ENCODE data around the gene C16orf95. TPM values are rescaled to one million over a fixed set of nuclear protein-coding genes. Genes with fewer than 3 reads are reported as not detected.
"Not testable (repeated sequence)": the region's sequence is repeated elsewhere in the genome, so short reads cannot be mapped to it uniquely, and the experiment has no call there.

C16orf95 gene
- total RNA-seq, 1 experiment from 2014 or later = 5.1 TPM

- POLR2A ChIA-PET (ENCODE audit: low non-redundant PET) = no interaction called here
- H3K4me3 ChIP-seq (ENCODE audit: low read depth, low read length, poor library complexity, severe bottlenecking) = no peak overlapping the region
- BruUV-seq (replicated peaks) = no TSS peak
- H3K36me3 ChIP-seq (ENCODE audit: insufficient read depth, low read length, poor library complexity, severe bottlenecking) = no peaks in the 10 kb centered on the region
- no peaks in the 10 kb centered on the region for H3K27me3 ChIP-seq (replicated peaks; ENCODE audit: insufficient read depth, low read depth, low read length, poor library complexity)
- no peaks in the 10 kb centered on the region for H3K4me1 ChIP-seq (ENCODE audit: insufficient read depth, low read length, poor library complexity, severe bottlenecking)
- H3K9me3 ChIP-seq (ENCODE audit: low read depth, low read length, poor library complexity, severe bottlenecking) = no peaks in the 10 kb centered on the region
- CTCF ChIA-PET = no interaction called here
- intact Hi-C loops (cut with micrococcal nuclease; ENCODE audit: unreplicated experiment) = no loop called here
- no peak for DNase-seq (ENCODE audit: low spot score)
- H3K27ac ChIP-seq (ENCODE audit: low read depth, low read length, poor library complexity, severe bottlenecking) = no peak overlapping the region
- TF ChIP-seq, protein P1, sequence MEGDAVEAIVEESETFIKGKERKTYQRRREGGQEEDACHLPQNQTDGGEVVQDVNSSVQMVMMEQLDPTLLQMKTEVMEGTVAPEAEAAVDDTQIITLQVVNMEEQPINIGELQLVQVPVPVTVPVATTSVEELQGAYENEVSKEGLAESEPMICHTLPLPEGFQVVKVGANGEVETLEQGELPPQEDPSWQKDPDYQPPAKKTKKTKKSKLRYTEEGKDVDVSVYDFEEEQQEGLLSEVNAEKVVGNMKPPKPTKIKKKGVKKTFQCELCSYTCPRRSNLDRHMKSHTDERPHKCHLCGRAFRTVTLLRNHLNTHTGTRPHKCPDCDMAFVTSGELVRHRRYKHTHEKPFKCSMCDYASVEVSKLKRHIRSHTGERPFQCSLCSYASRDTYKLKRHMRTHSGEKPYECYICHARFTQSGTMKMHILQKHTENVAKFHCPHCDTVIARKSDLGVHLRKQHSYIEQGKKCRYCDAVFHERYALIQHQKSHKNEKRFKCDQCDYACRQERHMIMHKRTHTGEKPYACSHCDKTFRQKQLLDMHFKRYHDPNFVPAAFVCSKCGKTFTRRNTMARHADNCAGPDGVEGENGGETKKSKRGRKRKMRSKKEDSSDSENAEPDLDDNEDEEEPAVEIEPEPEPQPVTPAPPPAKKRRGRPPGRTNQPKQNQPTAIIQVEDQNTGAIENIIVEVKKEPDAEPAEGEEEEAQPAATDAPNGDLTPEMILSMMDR (conservative IDR thresholded peaks at IDR 0.05; ENCODE audit: low read depth, low read length) = no peak
- no peak for TF ChIP-seq EZH2 (IDR thresholded peaks at IDR 0.05; ENCODE audit: borderline replicate concordance, low read depth, low read length, poor library complexity, severe bottlenecking)
These were observed 57.8 kb downstream of the C16orf95 start for GRCh38 chr16:87259431-87259830.

DNA sequence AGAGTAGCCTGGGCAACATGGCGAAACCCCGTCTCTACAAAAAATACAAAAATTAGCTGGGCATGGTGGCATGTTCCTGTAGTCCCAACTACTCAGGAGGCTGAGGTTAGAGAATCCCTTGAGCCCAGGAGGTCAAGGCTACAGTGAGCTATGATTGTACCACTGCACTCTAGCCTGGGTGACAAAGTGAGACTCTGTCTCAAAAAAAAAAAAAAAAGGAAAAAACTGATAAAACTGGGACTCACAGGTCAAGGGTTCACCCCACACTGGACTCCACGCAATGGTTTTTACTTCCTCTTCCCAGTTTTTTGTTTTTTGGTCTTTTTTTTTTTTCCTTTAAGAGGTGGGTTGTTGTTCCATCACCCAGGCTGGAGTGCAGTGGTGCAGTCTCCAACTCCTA, 58.5 kb downstream of the C16orf95 start:
- DNase-seq (ENCODE audit: low spot score); H3K36me3 ChIP-seq (ENCODE audit: insufficient read depth, low read length, poor library complexity, severe bottlenecking); H3K4me3 ChIP-seq (ENCODE audit: low read depth, low read length, poor library complexity, severe bottlenecking); POLR2A ChIA-PET (ENCODE audit: low non-redundant PET); H3K9me3 ChIP-seq (ENCODE audit: low read depth, low read length, poor library complexity, severe bottlenecking); CTCF ChIA-PET; BruUV-seq (replicated peaks); H3K27ac ChIP-seq (ENCODE audit: low read depth, low read length, poor library complexity, severe bottlenecking); intact Hi-C loops (cut with micrococcal nuclease; ENCODE audit: unreplicated experiment); H3K4me1 ChIP-seq (ENCODE audit: insufficient read depth, low read length, poor library complexity, severe bottlenecking); H3K27me3 ChIP-seq (replicated peaks; ENCODE audit: insufficient read depth, low read depth, low read length, poor library complexity): not testable (repeated sequence)

DNA sequence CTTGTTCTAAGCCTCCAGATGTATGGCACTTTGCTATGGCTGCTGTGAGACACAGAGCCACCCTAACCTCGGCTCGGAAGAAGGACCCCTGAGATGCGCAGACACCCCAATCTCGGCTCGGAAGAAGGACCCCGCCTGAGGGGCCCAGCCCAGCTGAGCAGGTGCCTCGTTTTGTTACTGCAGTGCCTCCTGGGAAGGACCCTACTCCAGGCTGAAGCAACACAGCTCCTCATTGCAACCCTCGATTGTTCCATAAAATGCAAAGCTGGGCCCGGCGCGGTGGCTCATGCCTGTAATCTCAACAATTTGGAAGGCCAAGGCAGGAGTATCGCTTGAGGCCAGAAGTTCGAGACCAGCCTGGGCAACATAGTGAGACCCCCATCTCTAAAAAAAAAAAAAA, 61.3 kb downstream of the C16orf95 start:
- Histone ChIP-seq H3K27me3 (replicated peaks; ENCODE audit: insufficient read depth, low read depth, low read length, poor library complexity) (no peaks in the 10 kb centered on the region), H3K4me1 (ENCODE audit: insufficient read depth, low read length, poor library complexity, severe bottlenecking) (no peaks in the 10 kb centered on the region), H3K9me3 (ENCODE audit: low read depth, low read length, poor library complexity, severe bottlenecking) (no peaks in the 10 kb centered on the region), H3K27ac (ENCODE audit: low read depth, low read length, poor library complexity, severe bottlenecking) (no peak overlapping the region), H3K36me3 (ENCODE audit: insufficient read depth, low read length, poor library complexity, severe bottlenecking) (no peaks in the 10 kb centered on the region), H3K4me3 (ENCODE audit: low read depth, low read length, poor library complexity, severe bottlenecking) (no peak overlapping the region)
- no peak for DNase-seq (ENCODE audit: low spot score)
- intact Hi-C loops (cut with micrococcal nuclease; ENCODE audit: unreplicated experiment) = no loop called here
- no TSS peak for BruUV-seq (replicated peaks)
- ChIA-PET CTCF (interaction anchor here (0.7 kb wide), 1 partner anchor 54 kb away, joined by 3 read pairs; no protein-coding TSS in a partner anchor), POLR2A (ENCODE audit: low non-redundant PET) (no interaction called here)
- TF ChIP-seq, protein P1 (conservative IDR thresholded peaks at IDR 0.05; ENCODE audit: low read depth, low read length) = no peak
- no peak for TF ChIP-seq EZH2 (IDR thresholded peaks at IDR 0.05; ENCODE audit: borderline replicate concordance, low read depth, low read length, poor library complexity, severe bottlenecking)

- intact Hi-C loops (cut with micrococcal nuclease; ENCODE audit: unreplicated experiment) = no loop called here
- ChIA-PET POLR2A (ENCODE audit: low non-redundant PET) (no interaction called here), CTCF (no interaction called here)
- TF ChIP-seq, protein P1 (conservative IDR thresholded peaks at IDR 0.05; ENCODE audit: low read depth, low read length) = no peak
- no peak for TF ChIP-seq EZH2 (IDR thresholded peaks at IDR 0.05; ENCODE audit: borderline replicate concordance, low read depth, low read length, poor library complexity, severe bottlenecking)
- Histone ChIP-seq H3K4me3 (ENCODE audit: low read depth, low read length, poor library complexity, severe bottlenecking) (no peak overlapping the region), H3K9me3 (ENCODE audit: low read depth, low read length, poor library complexity, severe bottlenecking) (no peaks in the 10 kb centered on the region), H3K27me3 (replicated peaks; ENCODE audit: insufficient read depth, low read depth, low read length, poor library complexity) (no peaks in the 10 kb centered on the region), H3K36me3 (ENCODE audit: insufficient read depth, low read length, poor library complexity, severe bottlenecking) (no peaks in the 10 kb centered on the region), H3K27ac (ENCODE audit: low read depth, low read length, poor library complexity, severe bottlenecking) (no peak overlapping the region), H3K4me1 (ENCODE audit: insufficient read depth, low read length, poor library complexity, severe bottlenecking) (no peaks in the 10 kb centered on the region)
- DNase-seq (ENCODE audit: low spot score) = no peak
- BruUV-seq (replicated peaks) = no TSS peak
These were observed 62.5 kb downstream of the C16orf95 start for GRCh38 chr16:87254734-87255133.

Measured in A673 (cell line).